Sigmoid colon (tissue), 4 donors: ENCODE measurements around the gene PAPPA.

Experiments
- CTCF ChIP-seq, 4 experiments: fragments of 450-650 bp in 3 of 4; fragments of 200-600 bp in 1 of 4; IDR thresholded peaks; one replicate each; pipeline ENCODE4 v1.5.1; 2016 to 2019; ENCODE audit warnings: antibody characterized with exemption in 4 of 4, mild to moderate bottlenecking in 3 of 4, moderate library complexity in 2 of 4
- EP300 ChIP-seq, 4 donors: sonication (generic); formaldehyde crosslinking; IDR thresholded peaks; one replicate each; pipeline ENCODE4 v1.6.1; 2017; ENCODE audit warnings: antibody characterized with exemption in 4 of 4
- POLR2A ChIP-seq, 2 donors: fragments of 450-650 bp; IDR thresholded peaks; one replicate each; pipeline ENCODE4 v1.6.1; 2016; ENCODE audit warnings: antibody characterized with exemption in 2 of 2, mild to moderate bottlenecking in 2 of 2, moderate library complexity in 2 of 2
- POLR2AphosphoS5 ChIP-seq, 4 donors: sonication (generic); formaldehyde crosslinking; IDR thresholded peaks; one replicate each; pipeline ENCODE4 v1.6.1; 2017; ENCODE audit warnings: antibody characterized with exemption in 4 of 4

GRCh38 chr9:116168231-116168630 lies 14.6 kb downstream of the PAPPA start:
- TF ChIP-seq CTCF (IDR thresholded peaks at IDR 0.05): no peak
- TF ChIP-seq POLR2A (IDR thresholded peaks at IDR 0.05): no peak
- no peak for TF ChIP-seq POLR2AphosphoS5 (IDR thresholded peaks at IDR 0.05)
- no peak for TF ChIP-seq EP300 (IDR thresholded peaks at IDR 0.05)
